HEK293 (cell line): Measurements from ENCODE around the gene YBX3.
A peak's percentile ranks its signal among the peaks of the same experiment; 100 is the strongest.

ENCODE experiments used
- GFI1B ChIP-seq: fragments of 450-650 bp; formaldehyde crosslinking; IDR thresholded peaks from 2 replicates; pipeline ENCODE4 v1.5.1; 2016; ENCODE audit warnings: missing biosample characterization, missing genetic modification characterization
- GLI4 ChIP-seq: fragments of 450-650 bp; formaldehyde crosslinking; IDR thresholded peaks from 2 replicates; pipeline ENCODE4 v1.5.1; 2016; ENCODE audit warnings: missing biosample characterization, missing genetic modification characterization
- GLIS2 ChIP-seq: fragments of 450-650 bp; formaldehyde crosslinking; IDR thresholded peaks from 2 replicates; pipeline ENCODE4 v1.5.1; 2016; ENCODE audit warnings: missing biosample characterization, missing genetic modification characterization
- KLF9 ChIP-seq: fragments of 450-650 bp; formaldehyde crosslinking; IDR thresholded peaks from 2 replicates; pipeline ENCODE4 v1.5.1; 2016; ENCODE audit warnings: missing biosample characterization, missing genetic modification characterization, low read depth
- OVOL3 ChIP-seq: fragments of 450-650 bp; formaldehyde crosslinking; IDR thresholded peaks from 2 replicates; pipeline ENCODE4 v1.5.1; 2016; ENCODE audit warnings: missing biosample characterization, missing genetic modification characterization
- PBX3 ChIP-seq: sonication (generic); formaldehyde crosslinking; IDR thresholded peaks from 2 replicates; pipeline ENCODE4 v1.8.1; 2022; ENCODE audit warnings: mild to moderate bottlenecking, moderate library complexity, missing genetic modification reagents
- WT1 ChIP-seq: fragments of 450-650 bp; formaldehyde crosslinking; IDR thresholded peaks from 2 replicates; pipeline ENCODE4 v1.5.1; 2016; ENCODE audit warnings: missing biosample characterization, missing genetic modification characterization
- YY1 ChIP-seq: fragments of 450-650 bp; formaldehyde crosslinking; IDR thresholded peaks from 2 replicates; pipeline ENCODE4 v1.5.1; 2018; ENCODE audit warnings: missing biosample characterization, missing genetic modification characterization
- ZBTB10 ChIP-seq: fragments of 450-650 bp; formaldehyde crosslinking; IDR thresholded peaks from 2 replicates; pipeline ENCODE4 v1.5.1; 2016; ENCODE audit warnings: missing biosample characterization, missing genetic modification characterization
- ZBTB48 ChIP-seq: fragments of 450-650 bp; formaldehyde crosslinking; IDR thresholded peaks from 2 replicates; pipeline ENCODE4 v1.5.1; 2016; ENCODE audit warnings: missing biosample characterization, missing genetic modification characterization
- ZFP37 ChIP-seq: fragments of 450-650 bp; formaldehyde crosslinking; IDR thresholded peaks from 2 replicates; pipeline ENCODE4 v1.5.1; 2016; ENCODE audit warnings: missing biosample characterization, missing genetic modification characterization
- ZNF146 ChIP-seq: fragments of 450-650 bp; formaldehyde crosslinking; IDR thresholded peaks from 2 replicates; pipeline ENCODE4 v1.5.1; 2016; ENCODE audit warnings: missing biosample characterization, missing genetic modification characterization
- ZNF157 ChIP-seq: fragments of 450-650 bp; formaldehyde crosslinking; IDR thresholded peaks from 2 replicates; pipeline ENCODE4 v1.5.1; 2016; ENCODE audit warnings: missing biosample characterization, missing genetic modification characterization
- ZNF19 ChIP-seq: fragments of 450-650 bp; formaldehyde crosslinking; IDR thresholded peaks from 2 replicates; pipeline ENCODE4; 2016; ENCODE audit warnings: missing biosample characterization, missing genetic modification characterization, low read depth
- ZNF24 ChIP-seq: fragments of 450-650 bp; formaldehyde crosslinking; IDR thresholded peaks from 2 replicates; pipeline ENCODE4 v1.5.1; 2016; ENCODE audit warnings: missing biosample characterization, missing genetic modification characterization
- ZNF280D ChIP-seq: fragments of 450-650 bp; formaldehyde crosslinking; IDR thresholded peaks from 2 replicates; pipeline ENCODE4 v1.5.1; 2016; ENCODE audit warnings: missing biosample characterization, missing genetic modification characterization
- ZNF37A ChIP-seq: fragments of 450-650 bp; IDR thresholded peaks from 2 replicates; pipeline ENCODE4 v1.5.1; 2018; ENCODE audit warnings: missing biosample characterization, missing genetic modification characterization
- ZNF426 ChIP-seq: fragments of 450-650 bp; formaldehyde crosslinking; IDR thresholded peaks from 2 replicates; pipeline ENCODE4 v1.5.1; 2017; ENCODE audit warnings: missing biosample characterization, missing genetic modification characterization, mild to moderate bottlenecking, inconsistent platforms, moderate library complexity
- ZNF48 ChIP-seq: fragments of 450-650 bp; formaldehyde crosslinking; IDR thresholded peaks from 2 replicates; pipeline ENCODE4 v1.5.1; 2016; ENCODE audit warnings: missing biosample characterization, missing genetic modification characterization
- ZNF513 ChIP-seq: fragments of 450-650 bp; IDR thresholded peaks from 2 replicates; pipeline ENCODE4 v1.5.1; 2018; ENCODE audit warnings: missing biosample characterization, missing genetic modification characterization
- ZNF544 ChIP-seq: fragments of 450-650 bp; formaldehyde crosslinking; IDR thresholded peaks from 2 replicates; pipeline ENCODE4 v1.5.0; 2017; ENCODE audit warnings: missing biosample characterization, missing genetic modification characterization
- ZNF548 ChIP-seq: fragments of 450-650 bp; formaldehyde crosslinking; IDR thresholded peaks from 2 replicates; pipeline ENCODE4 v1.5.1; 2016; ENCODE audit warnings: missing biosample characterization, missing genetic modification characterization
- ZNF549 ChIP-seq: fragments of 450-650 bp; IDR thresholded peaks from 2 replicates; pipeline ENCODE4 v1.5.1; 2018; ENCODE audit warnings: missing biosample characterization, missing genetic modification characterization, mild to moderate bottlenecking, inconsistent platforms, moderate library complexity
- ZNF571 ChIP-seq: fragments of 450-650 bp; formaldehyde crosslinking; IDR thresholded peaks from 2 replicates; pipeline ENCODE4 v1.5.0; 2017; ENCODE audit warnings: missing biosample characterization, missing genetic modification characterization
- ZNF600 ChIP-seq: fragments of 450-650 bp; formaldehyde crosslinking; IDR thresholded peaks from 2 replicates; pipeline ENCODE4 v1.5.1; 2016; ENCODE audit warnings: missing biosample characterization, missing genetic modification characterization
- ZNF837 ChIP-seq: fragments of 450-650 bp; formaldehyde crosslinking; IDR thresholded peaks from 2 replicates; pipeline ENCODE4 v1.5.1; 2016; ENCODE audit warnings: missing biosample characterization, missing genetic modification characterization
- TF ChIP-seq, protein P1 (sequence below): fragments of 450-650 bp; formaldehyde crosslinking; optimal IDR thresholded peaks from 2 replicates; pipeline ENCODE3; 2016; ENCODE audit warnings: missing biosample characterization, mild to moderate bottlenecking, missing genetic modification characterization

Gene YBX3

DNA sequence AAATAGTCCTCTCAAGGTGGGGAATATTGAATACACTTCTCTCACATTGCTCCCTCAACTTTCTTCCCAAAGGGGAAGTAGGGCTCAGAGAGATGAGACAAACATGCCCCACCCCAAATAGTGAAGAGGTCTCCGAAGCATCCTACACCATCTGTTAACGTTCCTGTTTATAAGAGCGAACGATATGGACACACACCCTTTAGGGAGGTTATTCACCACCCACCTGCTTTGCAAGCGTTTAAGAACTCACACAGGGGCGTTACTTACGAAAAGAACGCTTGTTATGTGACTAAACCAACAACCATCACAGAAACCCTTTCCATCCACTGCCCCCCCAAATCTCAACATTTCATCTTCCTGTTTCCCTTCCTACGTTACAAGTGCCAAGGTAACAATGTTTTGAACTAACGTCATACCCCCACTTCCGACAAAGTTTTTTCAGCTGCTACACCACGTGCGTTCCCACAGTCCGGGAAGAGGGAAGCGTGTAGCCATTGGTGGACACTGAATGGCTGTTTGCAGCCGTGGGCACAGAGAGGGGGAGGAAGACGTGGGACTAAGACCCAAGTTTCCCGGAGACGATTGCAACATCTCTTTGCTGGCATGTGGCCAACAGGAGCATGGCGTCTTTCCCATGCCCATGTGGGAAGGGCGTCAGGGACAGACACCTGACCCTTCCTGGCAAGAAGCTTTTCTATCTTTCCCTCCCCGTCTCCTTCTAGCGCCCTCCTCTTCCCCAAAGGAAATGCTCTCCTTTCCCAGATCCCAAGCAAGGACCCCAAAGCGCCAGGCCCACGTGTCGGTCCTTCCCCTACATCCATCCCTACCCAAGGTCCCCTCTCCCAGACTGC is 1.2 kb downstream of the YBX3 start (continued):
- TF ChIP-seq ZNF280D (no peak; the same call in 1 of the 2 replicates), GFI1B (peak; percentile 87), YY1 (tag by site-specific recombination) (peak; percentile 79), GLIS2 (peak; percentile 28; the same call in 1 of the 2 replicates), ZNF571 (tag by site-specific recombination) (no peak), KLF9 (no peak; the same call in 1 of the 2 replicates), OVOL3 (tag by site-specific recombination) (0 out of 2 replicates have a peak, but pooled peaks have one; percentile 1), WT1 (tag by site-specific recombination) (peak; percentile 60; the same call in 1 of the 2 replicates), PBX3 (no peak), ZNF600 (tag by site-specific recombination) (peak; percentile 91), ZNF544 (peak; percentile 92), ZNF837 (no peak), ZBTB48 (tag by site-specific recombination) (no peak), ZNF19 (tag by site-specific recombination) (no peak), ZNF548 (tag by site-specific recombination) (peak; percentile 55; the same call in 1 of the 2 replicates), ZNF157 (peak; percentile 10; the same call in 1 of the 2 replicates), ZNF24 (tag by site-specific recombination) (peak; percentile 82; the same call in 1 of the 2 replicates), ZNF48 (tag by site-specific recombination) (no peak), GLI4 (tag by site-specific recombination) (no peak), ZNF146 (tag by site-specific recombination) (no peak), ZNF426 (tag by site-specific recombination) (no peak), ZFP37 (tag by site-specific recombination) (no peak; the same call in 1 of the 2 replicates), ZNF513 (tag by site-specific recombination) (peak; percentile 67), ZBTB10 (tag by site-specific recombination) (peak; percentile 22; the same call in 1 of the 2 replicates), ZNF549 (tag by site-specific recombination) (no peak), ZNF37A (tag by site-specific recombination) (peak; percentile 77; the same call in 1 of the 2 replicates)
- TF ChIP-seq, protein P1, sequence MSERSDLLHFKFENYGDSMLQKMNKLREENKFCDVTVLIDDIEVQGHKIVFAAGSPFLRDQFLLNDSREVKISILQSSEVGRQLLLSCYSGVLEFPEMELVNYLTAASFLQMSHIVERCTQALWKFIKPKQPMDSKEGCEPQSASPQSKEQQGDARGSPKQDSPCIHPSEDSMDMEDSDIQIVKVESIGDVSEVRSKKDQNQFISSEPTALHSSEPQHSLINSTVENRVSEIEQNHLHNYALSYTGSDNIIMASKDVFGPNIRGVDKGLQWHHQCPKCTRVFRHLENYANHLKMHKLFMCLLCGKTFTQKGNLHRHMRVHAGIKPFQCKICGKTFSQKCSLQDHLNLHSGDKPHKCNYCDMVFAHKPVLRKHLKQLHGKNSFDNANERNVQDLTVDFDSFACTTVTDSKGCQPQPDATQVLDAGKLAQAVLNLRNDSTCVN, result no peak
